ENCODE measurements around the gene MLIP.
"Not testable (repeated sequence)": the region's sequence is repeated elsewhere in the genome, so short reads cannot be mapped to it uniquely, and the experiment has no call there.

Gene MLIP

GRCh38 chr6:54111341-54112045 lies at the start of gene MLIP:
MLIP (plus strand) TSS chr6:54111443; CDS start chr6:54111480, 37 bp downstream.
- no peak for DNase-seq

- no peak for DNase-seq
Measured at GRCh38 chr6:54063228-54063539, 48.1 kb upstream of the MLIP start.

GRCh38 chr6:54068694-54069093 lies 42.5 kb upstream of the MLIP start:
- DNase-seq = no peak

- no peak for DNase-seq
Measured at GRCh38 chr6:54070025-54070424, 41.2 kb upstream of the MLIP start.

DNA sequence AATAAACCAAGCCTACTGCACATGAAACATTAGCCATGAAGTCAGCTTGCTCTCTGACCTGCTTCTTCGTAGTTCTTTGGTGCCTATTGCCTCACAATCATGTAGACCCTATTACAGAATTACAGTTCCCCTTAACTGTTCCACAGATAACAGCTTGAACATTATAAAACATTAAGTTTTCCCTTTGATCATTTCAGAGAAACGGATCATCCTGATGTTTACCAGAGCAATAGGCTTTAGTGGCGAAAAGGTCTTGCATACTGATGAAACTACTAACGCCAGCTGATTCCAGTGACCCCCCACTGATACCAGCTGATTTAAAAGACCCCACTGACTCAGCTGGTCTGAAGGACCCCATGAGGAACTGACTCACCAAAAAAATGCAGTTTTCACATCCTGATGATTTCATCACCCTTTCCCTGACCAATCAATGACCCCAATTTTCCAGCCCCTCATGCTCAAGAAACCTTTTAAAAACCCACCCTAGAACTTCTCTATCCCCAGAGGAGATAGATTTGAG lies 39.4 kb upstream of the MLIP start:
- no peak for DNase-seq

DNA sequence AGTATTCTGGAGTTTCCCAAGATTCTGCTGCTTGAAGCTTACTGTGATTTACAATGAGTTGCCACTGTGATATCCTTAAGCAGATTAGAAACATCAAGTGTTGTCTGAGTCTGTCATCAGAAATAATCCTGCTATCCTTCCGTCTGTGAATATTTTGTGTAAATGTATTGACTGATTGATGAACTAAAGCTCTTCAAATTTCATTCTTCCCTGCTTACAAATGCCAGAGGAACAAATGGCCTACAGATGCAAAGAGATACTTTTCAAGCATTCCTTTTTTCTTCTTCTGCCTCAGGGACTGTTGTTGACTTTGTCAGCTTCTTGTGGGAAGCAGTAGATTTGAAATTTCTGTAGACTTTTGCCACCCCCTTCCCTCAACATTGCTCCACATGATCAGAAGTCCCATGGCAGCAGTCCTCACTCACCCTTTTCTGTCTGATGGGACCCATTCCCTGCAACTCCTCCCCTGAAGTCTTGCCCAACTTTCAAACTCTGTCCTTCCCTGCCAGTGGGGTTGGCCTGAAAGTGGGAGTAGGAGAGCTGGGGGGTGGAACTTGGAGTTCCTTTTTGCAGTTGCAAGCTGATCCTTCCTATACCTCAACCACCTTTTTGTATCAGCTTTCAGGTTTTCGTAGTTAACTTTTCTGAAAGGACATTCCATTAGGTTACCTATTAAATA lies 38.5 kb upstream of the MLIP start:
- no peak for DNase-seq

- DNase-seq = no peak
Measured at GRCh38 chr6:54073487-54073886, 37.8 kb upstream of the MLIP start.

- no peak for DNase-seq
Measured at GRCh38 chr6:54074109-54074508, 37.1 kb upstream of the MLIP start.

DNA sequence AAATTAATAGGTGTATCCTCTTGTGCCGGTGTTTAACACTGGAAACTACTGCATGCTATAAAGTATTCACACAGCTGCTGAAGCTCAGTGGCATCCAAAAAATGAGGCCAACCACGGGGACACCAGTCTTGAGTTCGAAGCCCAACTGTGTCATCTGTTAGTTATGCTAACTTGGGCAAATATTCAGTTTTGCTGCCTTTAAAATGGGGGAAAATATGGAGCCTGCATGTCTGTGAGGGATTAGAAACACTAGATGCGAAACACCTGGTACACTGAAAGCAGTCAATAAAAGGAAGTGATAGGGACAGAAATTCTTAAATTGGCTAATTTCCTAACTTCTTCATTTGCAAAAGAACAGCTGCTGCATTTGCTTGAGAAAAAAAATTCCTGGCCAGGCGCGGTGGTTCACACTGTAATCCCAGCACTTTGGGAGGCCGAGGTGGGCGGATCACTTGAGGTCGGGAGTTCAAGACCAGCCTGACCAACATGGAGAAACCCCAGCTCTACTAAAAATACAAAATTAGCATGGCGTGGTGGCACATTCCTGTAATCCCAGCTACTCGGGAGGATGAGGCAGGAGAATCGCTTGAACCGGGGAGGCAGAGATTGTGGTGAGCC lies 36.6 kb upstream of the MLIP start:
- DNase-seq = no peak

GRCh38 chr6:54076159-54076789 lies 35.0 kb upstream of the MLIP start:
- DNase-seq = no peak

DNA sequence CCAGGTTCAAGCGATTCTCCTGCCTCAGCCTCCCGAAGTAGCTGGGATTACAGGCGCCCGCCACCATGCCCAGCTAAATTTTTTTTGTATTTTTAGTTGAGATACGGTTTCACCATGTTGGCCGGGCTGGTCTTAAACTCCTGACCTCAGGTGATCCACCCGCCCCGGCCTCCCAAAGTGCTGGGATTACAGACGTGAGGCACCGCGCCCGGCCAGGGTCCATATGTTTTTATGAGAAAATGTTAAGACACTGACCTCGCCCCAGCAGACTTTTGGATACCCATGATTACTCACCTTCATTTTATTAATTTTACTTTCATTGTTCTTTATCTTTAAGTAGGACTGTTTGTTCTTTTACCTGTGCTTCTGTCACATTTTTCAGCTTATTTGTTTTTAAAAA lies 29.7 kb upstream of the MLIP start:
- DNase-seq = not testable (repeated sequence)

DNA sequence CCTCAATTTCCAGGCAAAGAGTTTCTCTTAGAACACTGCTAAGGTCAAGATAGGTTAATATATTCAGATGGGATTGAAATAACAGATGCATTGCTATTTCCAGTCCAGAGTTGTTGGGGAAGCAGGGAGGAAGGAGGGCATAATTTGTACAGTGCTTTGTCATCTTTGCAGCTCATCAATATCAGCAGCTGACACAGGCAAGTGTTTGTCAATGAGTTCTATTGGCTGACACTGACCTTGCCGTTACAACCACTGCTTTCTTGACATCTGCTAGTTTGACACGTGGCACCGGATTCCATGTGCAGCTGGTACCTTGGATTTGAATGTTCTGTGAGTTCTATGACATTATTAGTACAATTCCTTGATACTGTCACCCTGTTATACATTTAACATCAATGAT lies 28.0 kb upstream of the MLIP start:
- no peak for DNase-seq

DNA sequence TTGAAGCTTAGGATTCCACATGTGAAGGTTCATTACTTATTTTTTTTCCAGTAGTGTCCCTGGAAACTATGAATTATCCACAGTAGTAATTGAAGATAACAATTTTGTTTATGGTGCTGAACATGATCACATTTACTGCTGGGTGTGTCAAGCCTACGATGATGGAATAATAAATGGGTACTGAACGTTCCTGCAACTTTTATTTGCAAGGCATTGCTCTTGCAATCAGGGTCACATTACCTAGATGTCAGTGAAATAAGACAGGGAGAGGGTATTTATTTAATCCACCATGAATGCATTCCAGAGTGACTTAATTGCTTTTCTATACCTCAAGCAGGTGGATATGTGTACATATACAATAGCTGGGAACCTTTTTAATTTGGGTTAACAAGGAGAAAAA lies 27.0 kb upstream of the MLIP start:
- no peak for DNase-seq

GRCh38 chr6:54085047-54085446 lies 26.2 kb upstream of the MLIP start:
- DNase-seq = no peak

GRCh38 chr6:54085541-54085940 lies 25.7 kb upstream of the MLIP start:
- no peak for DNase-seq

DNA sequence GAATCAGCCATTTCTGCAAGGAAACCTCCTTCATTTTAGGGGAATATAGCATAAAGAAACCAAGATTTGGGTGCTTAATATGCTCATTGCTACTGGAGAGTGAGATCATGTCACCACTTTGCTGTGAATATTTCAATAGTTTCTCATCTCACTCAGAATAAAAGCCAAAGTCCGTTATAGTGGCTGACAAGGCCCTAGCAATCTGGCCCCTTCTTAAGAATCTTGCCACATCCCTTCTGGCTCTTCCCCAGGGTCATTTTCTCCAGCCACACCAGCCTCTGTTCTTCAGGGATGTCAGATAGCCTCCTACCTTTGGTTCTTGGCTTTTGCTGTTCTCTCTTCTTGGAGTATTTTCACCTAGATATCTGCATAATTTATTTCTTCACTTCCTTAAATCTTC lies 24.8 kb upstream of the MLIP start:
- DNase-seq = no peak

GRCh38 chr6:54087721-54088120 lies 23.5 kb upstream of the MLIP start:
- DNase-seq = no peak

DNA sequence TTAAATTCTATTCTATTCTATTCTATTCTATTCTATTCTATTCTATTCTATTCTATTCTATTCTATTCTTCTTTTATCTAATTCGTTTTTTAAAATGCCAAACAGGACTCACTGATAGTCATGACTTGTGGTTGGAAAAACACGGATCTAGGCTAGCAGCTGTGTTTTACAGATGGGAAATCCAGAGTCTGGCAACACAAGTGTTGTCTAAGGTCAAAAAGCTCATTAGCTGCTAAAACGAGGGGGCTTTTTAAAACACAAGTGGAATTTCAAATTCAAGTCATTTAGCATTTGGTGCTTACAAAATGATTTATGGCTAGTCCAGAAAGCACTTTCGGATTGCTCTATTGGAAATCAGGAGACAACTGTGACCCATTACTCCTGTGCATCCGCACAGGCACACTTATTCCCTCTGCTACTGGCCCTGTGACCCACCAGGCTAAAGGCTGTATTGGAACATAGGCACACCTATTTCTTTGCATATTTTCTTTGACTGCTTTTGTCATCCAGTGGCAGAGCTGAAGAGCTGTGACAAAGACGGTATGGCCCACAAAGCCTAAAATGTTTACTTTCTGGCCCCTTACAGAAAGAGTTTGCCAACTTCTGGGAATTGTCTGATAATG lies 17.8 kb upstream of the MLIP start:
- DNase-seq = no peak

DNA sequence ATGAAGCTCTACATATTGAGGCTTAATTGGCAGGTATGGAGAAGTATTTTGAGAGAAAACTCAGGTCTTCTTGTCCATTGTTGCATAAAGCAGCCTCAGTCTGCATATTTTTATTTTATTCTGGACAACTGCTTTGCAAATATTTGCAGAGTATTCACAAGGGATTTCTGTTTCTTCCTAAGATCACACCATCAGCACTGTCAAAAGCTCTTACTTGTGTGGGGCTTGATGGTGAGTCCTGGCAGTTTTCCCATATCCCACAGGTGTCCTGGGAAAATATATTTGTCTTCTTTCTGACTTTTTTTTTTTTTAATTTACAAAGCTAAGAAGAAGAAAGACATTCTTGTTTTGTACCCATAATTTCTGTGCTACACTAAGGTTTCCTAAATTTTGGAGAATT lies 16.9 kb upstream of the MLIP start:
- no peak for DNase-seq

DNA sequence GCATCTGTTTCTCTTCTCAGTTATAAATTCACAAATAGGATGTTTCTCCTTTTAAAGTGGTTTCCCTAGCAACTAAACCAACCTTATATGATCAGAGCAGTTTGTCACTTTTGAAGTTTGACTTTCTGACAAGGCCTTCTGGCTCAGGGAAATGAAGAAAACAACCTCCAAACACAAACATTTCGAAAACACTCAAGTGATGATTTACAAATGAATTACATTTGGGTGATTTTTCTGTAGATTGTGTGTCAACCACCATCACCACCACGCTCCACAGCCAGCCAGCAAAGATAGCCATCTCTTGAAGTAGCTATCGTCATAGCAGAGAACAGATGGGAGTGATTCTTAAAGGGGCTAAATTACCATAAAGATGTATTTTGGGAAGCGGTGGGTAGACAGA lies 16.5 kb upstream of the MLIP start:
- DNase-seq = no peak

DNA sequence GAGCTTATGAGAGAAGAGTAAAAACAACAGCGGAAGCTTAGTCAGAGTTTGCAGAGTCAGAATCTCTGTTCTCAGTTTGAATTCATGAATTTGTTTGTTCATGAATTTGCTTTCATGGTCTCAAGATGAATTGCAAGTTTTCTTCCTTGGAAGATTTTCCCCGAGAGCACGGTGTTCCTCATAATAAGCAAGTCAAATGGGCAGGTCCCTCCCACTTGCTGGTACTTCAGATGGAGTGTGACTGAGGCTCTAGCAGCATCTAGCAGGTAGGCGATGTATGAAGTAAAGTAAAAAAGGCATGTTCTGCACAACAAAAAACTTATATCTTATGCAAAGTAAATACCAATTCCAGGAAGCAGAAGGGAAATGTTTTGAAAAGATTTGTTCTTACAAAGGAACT lies 15.5 kb upstream of the MLIP start:
- DNase-seq = no peak

GRCh38 chr6:54096811-54097210 lies 14.4 kb upstream of the MLIP start:
- no peak for DNase-seq

- no peak for DNase-seq
Measured at GRCh38 chr6:54097753-54098152, 13.5 kb upstream of the MLIP start.

Data from stimulated activated CD4-positive, alpha-beta T cell treated with anti-CD3 and anti-CD28 coated beads, Interleukin-2, amount 100 ng/mL, for 24 hours (primary cell).